ENCODE results near the gene HAL.

The HAL gene

GRCh38 chr12:95942101-95942523 is 54.0 kb downstream of the HAL start:
- no peak for TF ChIP-seq CTCF (IDR thresholded peaks at IDR 0.05)

GRCh38 chr12:95940514-95940913 is 55.6 kb downstream of the HAL start:
- no peak for TF ChIP-seq CTCF (IDR thresholded peaks at IDR 0.05)
